IMR-90 (cell line): ENCODE measurements around the gene TSSK3. TPM values are rescaled to one million over a fixed set of nuclear protein-coding genes. Genes with fewer than 3 reads are reported as not detected.

ENCODE experiments used
- ATAC-seq: fragments of 200-7000 bp; cut with Tn5 transposase; 2 replicates; pipeline ENCODE4 v1.9.1; 2020; ENCODE audit warnings: low read depth, mild to moderate bottlenecking, moderate library complexity
- BruUV-seq: library from RNA; stranded (reverse); fragments of 400-500 nt; replicated peaks from 2 replicates; lab custom pipeline; 2021; lab: Mats Ljungman, UMichigan
- CTCF ChIA-PET: fragments of 300-600 bp; formaldehyde crosslinking; extraction: SDS; loops from one replicate; lab custom pipeline; 2021; ENCODE audit warnings: antibody characterized with exemption; lab: Yijun Ruan, JAX
- POLR2A ChIA-PET: fragments of 300-600 bp; sonication (Branson Sonifier 250); formaldehyde crosslinking; loops from one replicate; lab custom pipeline; 2022; ENCODE audit warnings: antibody characterized with exemption; ENCODE audit not compliant: unreplicated experiment; lab: Charles Lee
- DNase-seq: peaks from one replicate; pipeline ENCODE4 v3.0.0; 2013
- H2AFZ ChIP-seq: replicated peaks from 2 replicates; pipeline ENCODE3; 2013; ENCODE audit warnings: low read length, mild to moderate bottlenecking; ENCODE audit not compliant: poor library complexity
- H2AK5ac ChIP-seq: 2 replicates; pipeline ENCODE4 v1.6.1; 2013; ENCODE audit warnings: low read depth, low read length, inconsistent platforms
- H2AK9ac ChIP-seq: replicated peaks from 2 replicates; pipeline ENCODE3; 2013; ENCODE audit warnings: mild to moderate bottlenecking, low read depth, low read length, moderate library complexity; ENCODE audit not compliant: poor library complexity
- H2BK120ac ChIP-seq: 2 replicates; pipeline ENCODE4 v1.6.1; 2013; ENCODE audit warnings: low read depth, low read length, inconsistent platforms
- H2BK15ac ChIP-seq: 3 replicates; pipeline ENCODE4 v1.6.1; 2013; ENCODE audit warnings: low read depth, low read length, inconsistent platforms
- H2BK20ac ChIP-seq: 2 replicates; pipeline ENCODE4 v1.6.1; 2013; ENCODE audit warnings: low read depth, mild to moderate bottlenecking, inconsistent platforms, low read length, moderate library complexity
- H2BK5ac ChIP-seq: 2 replicates; pipeline ENCODE4 v1.6.1; 2013; ENCODE audit warnings: mild to moderate bottlenecking, low read depth, low read length, inconsistent platforms; ENCODE audit not compliant: poor library complexity, severe bottlenecking
- H3K14ac ChIP-seq: replicated peaks from 2 replicates; pipeline ENCODE4 v1.6.1; 2013; ENCODE audit warnings: low read depth, low read length, inconsistent platforms
- H3K18ac ChIP-seq: 2 replicates; pipeline ENCODE4 v1.6.1; 2013; ENCODE audit warnings: low read depth, low read length, control low read depth
- H3K23ac ChIP-seq: 2 replicates; pipeline ENCODE4 v1.6.1; 2013; ENCODE audit warnings: low read depth, low read length, inconsistent platforms
- H3K27ac ChIP-seq: 2 replicates; pipeline ENCODE4 v1.5.1; 2013; ENCODE audit warnings: mild to moderate bottlenecking, control low read depth, low read length; ENCODE audit not compliant: insufficient read depth
- H3K27me3 ChIP-seq: 2 replicates; pipeline ENCODE4 v1.6.1; 2013; ENCODE audit warnings: low read length; ENCODE audit not compliant: control insufficient read depth, insufficient read depth
- H3K36me3 ChIP-seq: 2 replicates; pipeline ENCODE4 v1.6.1; 2013; ENCODE audit warnings: low read length, mixed read lengths; ENCODE audit not compliant: control insufficient read depth, insufficient read depth
- H3K4ac ChIP-seq: 2 replicates; pipeline ENCODE4 v1.6.1; 2013; ENCODE audit warnings: low read depth, low read length, inconsistent platforms
- H3K4me1 ChIP-seq: 2 replicates; pipeline ENCODE4 v1.6.1; 2013; ENCODE audit warnings: low read length, mixed read lengths; ENCODE audit not compliant: control insufficient read depth, insufficient read depth
- H3K4me2 ChIP-seq: 2 replicates; pipeline ENCODE4 v1.6.1; 2013; ENCODE audit warnings: low read depth, mild to moderate bottlenecking, control low read depth, low read length, moderate library complexity
- H3K4me3 ChIP-seq: 2 replicates; pipeline ENCODE4 v1.5.1; 2013; ENCODE audit warnings: low read depth, mild to moderate bottlenecking, control low read depth, low read length, moderate library complexity; ENCODE audit not compliant: insufficient read depth
- H3K56ac ChIP-seq: 2 replicates; pipeline ENCODE4 v1.6.1; 2013; ENCODE audit warnings: low read length, inconsistent platforms; ENCODE audit not compliant: insufficient read depth; ENCODE audit errors: extremely low read depth
- H3K79me1 ChIP-seq, 2 experiments: 2 replicates each; pipeline ENCODE4 v1.6.1; 2013; ENCODE audit warnings: low read length in 2 of 2, inconsistent platforms in 1 of 2, low read depth in 1 of 2
- H3K9ac ChIP-seq: 2 replicates; pipeline ENCODE4 v1.6.1; 2013; ENCODE audit warnings: low read depth, low read length, control low read depth
- H3K9me1 ChIP-seq: 2 replicates; pipeline ENCODE4 v1.6.1; 2013; ENCODE audit warnings: low read length, inconsistent platforms; ENCODE audit not compliant: insufficient read depth
- H3K9me3 ChIP-seq: 2 replicates; pipeline ENCODE4 v1.6.1; 2013; ENCODE audit warnings: low read length; ENCODE audit not compliant: control insufficient read depth, insufficient read depth
- H4K20me1 ChIP-seq: 2 replicates; pipeline ENCODE4 v1.6.1; 2013; ENCODE audit warnings: low read length, inconsistent platforms; ENCODE audit not compliant: insufficient read depth
- H4K5ac ChIP-seq: 2 replicates; pipeline ENCODE4 v1.6.1; 2013; ENCODE audit warnings: mild to moderate bottlenecking, low read depth, low read length, control low read depth
- H4K8ac ChIP-seq, 2 experiments: 2 replicates each; pipeline ENCODE4 v1.6.1; 2013; ENCODE audit warnings: low read depth in 2 of 2, low read length in 2 of 2, control low read depth in 1 of 2, inconsistent platforms in 1 of 2
- H4K91ac ChIP-seq: 2 replicates; pipeline ENCODE4 v1.6.1; 2013; ENCODE audit warnings: low read depth, low read length, inconsistent platforms; ENCODE audit not compliant: insufficient read depth
- BHLHE40 ChIP-seq: fragments of 150-350 bp; IDR thresholded peaks from 2 replicates; pipeline ENCODE4 v1.6.1; 2016; ENCODE audit warnings: mild to moderate bottlenecking, low read depth, low read length
- CEBPB ChIP-seq: IDR thresholded peaks from 2 replicates; pipeline ENCODE4 v1.6.1; 2012; ENCODE audit warnings: low read depth, low read length, improper control_type of control experiment
- CHD1 ChIP-seq: IDR thresholded peaks from 2 replicates; pipeline ENCODE4 v1.6.1; 2012; ENCODE audit warnings: low read depth, low read length, improper control_type of control experiment
- FOS ChIP-seq: fragments of 150-350 bp; IDR thresholded peaks from 2 replicates; pipeline ENCODE4 v1.6.1; 2016; ENCODE audit warnings: low read depth, low read length
- MAFK ChIP-seq: IDR thresholded peaks from 2 replicates; pipeline ENCODE4 v1.6.1; 2012; ENCODE audit warnings: low read depth, low read length, improper control_type of control experiment
- MAZ ChIP-seq: IDR thresholded peaks from 2 replicates; pipeline ENCODE4 v1.6.1; 2012; ENCODE audit warnings: low read depth, mild to moderate bottlenecking, low read length, improper control_type of control experiment, moderate library complexity, borderline replicate concordance
- MXI1 ChIP-seq: IDR thresholded peaks from 2 replicates; pipeline ENCODE4 v1.6.1; 2012; ENCODE audit warnings: low read depth, mild to moderate bottlenecking, low read length, moderate library complexity, borderline replicate concordance
- NFE2L2 ChIP-seq: fragments of 150-350 bp; IDR thresholded peaks from 2 replicates; pipeline ENCODE4 v1.6.1; 2016; ENCODE audit warnings: low read depth, mild to moderate bottlenecking, low read length
- POLR2A ChIP-seq: IDR thresholded peaks from 2 replicates; pipeline ENCODE4 v1.6.1; 2012; ENCODE audit warnings: mild to moderate bottlenecking, low read depth, low read length
- RAD21 ChIP-seq: IDR thresholded peaks from 2 replicates; pipeline ENCODE4 v1.6.1; 2012; ENCODE audit warnings: low read length, improper control_type of control experiment
- RCOR1 ChIP-seq: IDR thresholded peaks from 2 replicates; pipeline ENCODE4 v1.6.1; 2012; ENCODE audit warnings: mild to moderate bottlenecking, low read length, improper control_type of control experiment; ENCODE audit not compliant: insufficient replicate concordance
- RFX5 ChIP-seq: IDR thresholded peaks from 2 replicates; pipeline ENCODE4 v1.8.0; 2012; ENCODE audit warnings: low read depth, mild to moderate bottlenecking, low read length, moderate library complexity
- SMC3 ChIP-seq: fragments of 150-350 bp; IDR thresholded peaks from 2 replicates; pipeline ENCODE4 v1.6.1; 2016; ENCODE audit warnings: low read depth, mild to moderate bottlenecking, antibody characterized with exemption, low read length, moderate library complexity
- WGBS, 2 experiments: methylation state at CpG; one replicate each; pipeline versions ENCODE4 v1.1.5 to v1.1.7; 2013; ENCODE audit warnings: missing lambda C conversion rate in 2 of 2; ENCODE audit not compliant: insufficient read length in 1 of 2; ENCODE audit errors: extremely low coverage in 2 of 2; 5-methylcytosine and 5-hydroxymethylcytosine counted together
- dilution Hi-C: fragments of 300-500 bp; cut with HindIII; formaldehyde crosslinking; loops from one replicate; pipeline ENCODE4 v1.14.3; 2018; ENCODE audit warnings: low sequenced_read_pairs; ENCODE audit not compliant: unreplicated experiment
- in situ Hi-C: fragments of 300-500 bp; cut with MboI; formaldehyde crosslinking; loops from 3 replicates; pipeline ENCODE4 v1.14.3; 2019; ENCODE audit warnings: low sequenced_read_pairs, inconsistent platforms, mixed read lengths
- intact Hi-C: fragments of 100-400 bp; cut with micrococcal nuclease; formaldehyde crosslinking; loops from 2 replicates; pipeline ENCODE4 v1.10.0; 2022
- polyA plus RNA-seq, 3 experiments: library from polyadenylated mRNA; depleted of rRNA; stranded (reverse); fragments of >200 nt; gene quantifications; 2 replicates each; pipeline ENCODE4 v1.2.3, GENCODE V29; 2012; ENCODE audit warnings: low replicate concordance in 1 of 3
- total RNA-seq: library from RNA; depleted of rRNA; stranded (reverse); fragments of >200 nt; gene quantifications from 2 replicates; pipeline ENCODE4 v1.2.3, GENCODE V29; 2012
- TF ChIP-seq, protein P1 (sequence below): fragments of 150-350 bp; IDR thresholded peaks from 2 replicates; pipeline ENCODE4 v1.6.1; 2017; ENCODE audit warnings: mild to moderate bottlenecking, antibody characterized with exemption, low read length, low read depth
- TF ChIP-seq, protein P2 (sequence below): conservative IDR thresholded peaks from 2 replicates; pipeline ENCODE4 v1.5.1; 2012; ENCODE audit warnings: mild to moderate bottlenecking, low read depth, low read length, improper control_type of control experiment
- TF ChIP-seq, protein P3 (sequence below): fragments of 150-350 bp; IDR thresholded peaks from 2 replicates; pipeline ENCODE4 v1.6.1; 2016; ENCODE audit warnings: low read depth, mild to moderate bottlenecking, low read length, moderate library complexity, borderline replicate concordance

Gene TSSK3
- total and polyA plus RNA-seq, 2 of the 4 experiments (the other 2 are of a cell fraction) = 0.96 TPM; not detected in 1

DNA sequence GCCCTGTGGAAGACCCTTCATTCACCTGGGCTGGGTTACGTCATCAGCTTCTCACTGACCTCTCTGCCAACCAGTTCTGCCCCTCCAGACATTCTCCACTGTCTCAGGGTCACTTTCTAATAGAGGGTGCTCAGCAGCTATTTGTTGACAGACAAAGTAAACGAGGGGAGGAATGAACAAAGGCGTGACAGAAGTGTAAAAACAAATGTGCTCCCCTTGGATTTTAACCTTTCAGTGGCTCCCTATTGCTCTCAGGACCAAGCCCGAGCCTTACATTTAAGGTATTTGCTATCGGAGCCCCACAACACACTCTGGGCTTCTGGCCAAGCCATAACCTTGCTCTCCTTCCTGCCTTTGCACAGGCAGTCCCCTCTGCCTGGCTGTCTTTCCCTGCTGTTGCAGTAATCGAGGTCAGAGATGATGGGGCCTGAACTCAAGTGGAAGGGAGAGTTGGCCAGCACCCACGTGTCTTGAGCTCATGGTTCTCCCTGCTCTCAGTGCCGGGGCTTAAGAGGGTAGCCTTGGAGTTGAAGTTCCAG is 17.0 kb upstream of the TSSK3 start:
- Histone ChIP-seq H3K4me2 (no peak overlapping the region), H2AK5ac (no peak overlapping the region), H3K9me3 (no peaks in the 10 kb centered on the region), H3K79me1 (0 out of 4 replicates have a peak, but pooled peaks cover 0 to 3% of the 10 kb centered on the region in 2 experiments), H2AFZ (peak overlapping the region; percentile 41), H2BK20ac (no peak overlapping the region), H3K4me3 (no peak overlapping the region), H4K5ac (no peak overlapping the region), H3K14ac (no peak overlapping the region), H3K9me1 (no peaks in the 10 kb centered on the region; the same call in none of the 2 replicates), H4K91ac (no peak overlapping the region), H3K23ac (no peak overlapping the region), H3K27ac (no peak overlapping the region), H4K8ac (no peak overlapping the region), H2BK15ac (no peak overlapping the region), H2BK120ac (no peak overlapping the region), H3K27me3 (no peaks in the 10 kb centered on the region), H3K4ac (no peak overlapping the region; the same call in 1 of the 2 replicates), H4K20me1 (no peaks in the 10 kb centered on the region), H3K4me1 (peaks cover 8% of the 10 kb centered on the region), H3K9ac (no peak overlapping the region), H2AK9ac (peak overlapping the region; percentile 15), H2BK5ac (no peak overlapping the region), H3K56ac (no peak overlapping the region), H3K36me3 (no peaks in the 10 kb centered on the region), H3K18ac (no peak overlapping the region)
- ATAC-seq (peak; percentile 55), DNase-seq (peak; percentile 45)
- TF ChIP-seq BHLHE40 = no peak
- no peak for TF ChIP-seq FOS
- no peak for TF ChIP-seq RAD21
- TF ChIP-seq MAFK = no peak
- no peak for TF ChIP-seq NFE2L2
- TF ChIP-seq, protein P1, sequence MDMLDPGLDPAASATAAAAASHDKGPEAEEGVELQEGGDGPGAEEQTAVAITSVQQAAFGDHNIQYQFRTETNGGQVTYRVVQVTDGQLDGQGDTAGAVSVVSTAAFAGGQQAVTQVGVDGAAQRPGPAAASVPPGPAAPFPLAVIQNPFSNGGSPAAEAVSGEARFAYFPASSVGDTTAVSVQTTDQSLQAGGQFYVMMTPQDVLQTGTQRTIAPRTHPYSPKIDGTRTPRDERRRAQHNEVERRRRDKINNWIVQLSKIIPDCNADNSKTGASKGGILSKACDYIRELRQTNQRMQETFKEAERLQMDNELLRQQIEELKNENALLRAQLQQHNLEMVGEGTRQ = no peak
- no peak for TF ChIP-seq MAZ
- TF ChIP-seq, protein P2, sequence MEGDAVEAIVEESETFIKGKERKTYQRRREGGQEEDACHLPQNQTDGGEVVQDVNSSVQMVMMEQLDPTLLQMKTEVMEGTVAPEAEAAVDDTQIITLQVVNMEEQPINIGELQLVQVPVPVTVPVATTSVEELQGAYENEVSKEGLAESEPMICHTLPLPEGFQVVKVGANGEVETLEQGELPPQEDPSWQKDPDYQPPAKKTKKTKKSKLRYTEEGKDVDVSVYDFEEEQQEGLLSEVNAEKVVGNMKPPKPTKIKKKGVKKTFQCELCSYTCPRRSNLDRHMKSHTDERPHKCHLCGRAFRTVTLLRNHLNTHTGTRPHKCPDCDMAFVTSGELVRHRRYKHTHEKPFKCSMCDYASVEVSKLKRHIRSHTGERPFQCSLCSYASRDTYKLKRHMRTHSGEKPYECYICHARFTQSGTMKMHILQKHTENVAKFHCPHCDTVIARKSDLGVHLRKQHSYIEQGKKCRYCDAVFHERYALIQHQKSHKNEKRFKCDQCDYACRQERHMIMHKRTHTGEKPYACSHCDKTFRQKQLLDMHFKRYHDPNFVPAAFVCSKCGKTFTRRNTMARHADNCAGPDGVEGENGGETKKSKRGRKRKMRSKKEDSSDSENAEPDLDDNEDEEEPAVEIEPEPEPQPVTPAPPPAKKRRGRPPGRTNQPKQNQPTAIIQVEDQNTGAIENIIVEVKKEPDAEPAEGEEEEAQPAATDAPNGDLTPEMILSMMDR = no peak
- TF ChIP-seq RCOR1 = no peak
- TF ChIP-seq, protein P3, sequence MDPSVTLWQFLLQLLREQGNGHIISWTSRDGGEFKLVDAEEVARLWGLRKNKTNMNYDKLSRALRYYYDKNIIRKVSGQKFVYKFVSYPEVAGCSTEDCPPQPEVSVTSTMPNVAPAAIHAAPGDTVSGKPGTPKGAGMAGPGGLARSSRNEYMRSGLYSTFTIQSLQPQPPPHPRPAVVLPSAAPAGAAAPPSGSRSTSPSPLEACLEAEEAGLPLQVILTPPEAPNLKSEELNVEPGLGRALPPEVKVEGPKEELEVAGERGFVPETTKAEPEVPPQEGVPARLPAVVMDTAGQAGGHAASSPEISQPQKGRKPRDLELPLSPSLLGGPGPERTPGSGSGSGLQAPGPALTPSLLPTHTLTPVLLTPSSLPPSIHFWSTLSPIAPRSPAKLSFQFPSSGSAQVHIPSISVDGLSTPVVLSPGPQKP = no peak
- no peak for TF ChIP-seq POLR2A
- TF ChIP-seq MXI1 = no peak
- no peak for TF ChIP-seq SMC3
- no peak for TF ChIP-seq CHD1
- TF ChIP-seq CEBPB = no peak
- TF ChIP-seq RFX5 = no peak
- 33% methylated on average over 2 of the region's 8 CpGs; no CpG with 5 or more reads in 1 of the 2 experiments for WGBS, 2 experiments
- intact Hi-C loops = no loop called here
- dilution Hi-C loops = no loop called here
- ChIA-PET CTCF (no interaction called here), POLR2A (interaction anchor here (0.6 kb wide), 1 partner anchor 9 kb away, joined by 3 read pairs; the partner anchor contains the start of gene MARCKSL1)
- no TSS peak for BruUV-seq
- in situ Hi-C loops = no loop called here
